ENCODE results near the gene NCKIPSD. TPM values are rescaled to one million over a fixed set of nuclear protein-coding genes. Genes with fewer than 3 reads are reported as not detected.

The NCKIPSD gene
- polyA plus RNA-seq, 5 donors: 13.0 to 21.2 (median 18.4) TPM

DNA sequence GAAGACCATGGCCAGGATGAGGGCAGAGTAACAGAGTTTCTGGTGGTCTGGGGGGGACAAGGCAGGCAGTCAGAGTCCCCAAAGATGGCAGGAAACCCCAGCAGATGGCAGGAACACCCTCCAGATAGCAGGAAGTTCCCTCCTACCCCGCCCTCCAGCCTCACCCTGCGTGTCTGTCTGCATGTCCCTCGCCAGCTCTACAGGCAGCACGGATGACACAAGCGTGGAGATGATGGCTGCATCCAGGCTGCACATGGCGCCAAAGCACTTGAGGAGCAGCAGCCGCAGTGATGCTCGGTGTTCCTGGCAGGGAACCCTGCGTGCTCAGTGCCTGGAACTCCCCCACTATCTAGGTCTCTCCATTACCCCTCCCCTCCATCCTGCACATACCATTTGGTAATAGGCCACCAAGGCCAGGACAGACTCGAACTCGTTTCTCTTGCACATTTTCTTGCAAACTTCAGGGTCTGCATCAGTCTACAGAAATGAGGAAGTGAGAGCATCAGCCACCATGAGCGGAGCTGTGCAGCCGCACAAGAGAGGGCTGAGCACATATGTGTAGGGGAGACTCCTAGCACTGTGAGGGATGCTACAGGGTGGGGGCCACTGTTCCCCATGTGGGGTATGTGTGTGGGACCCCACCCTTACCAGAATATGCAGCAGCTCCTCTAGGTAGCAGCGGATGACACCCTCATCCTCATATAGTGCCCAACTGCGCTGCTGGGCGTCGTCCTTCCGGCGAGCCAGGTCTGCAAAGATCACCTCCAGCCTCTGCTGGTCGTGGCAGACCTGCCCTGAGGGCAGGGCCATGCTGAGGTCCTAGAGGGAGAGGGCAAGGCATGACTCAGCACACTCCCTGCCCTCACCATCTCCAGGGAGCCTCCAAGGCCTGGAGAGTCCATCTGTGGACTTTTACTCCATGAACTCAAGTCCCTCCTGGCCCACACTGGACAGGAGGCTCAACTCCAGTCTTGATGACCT is 6.0 kb downstream of the NCKIPSD start:
- no peak for DNase-seq

DNA sequence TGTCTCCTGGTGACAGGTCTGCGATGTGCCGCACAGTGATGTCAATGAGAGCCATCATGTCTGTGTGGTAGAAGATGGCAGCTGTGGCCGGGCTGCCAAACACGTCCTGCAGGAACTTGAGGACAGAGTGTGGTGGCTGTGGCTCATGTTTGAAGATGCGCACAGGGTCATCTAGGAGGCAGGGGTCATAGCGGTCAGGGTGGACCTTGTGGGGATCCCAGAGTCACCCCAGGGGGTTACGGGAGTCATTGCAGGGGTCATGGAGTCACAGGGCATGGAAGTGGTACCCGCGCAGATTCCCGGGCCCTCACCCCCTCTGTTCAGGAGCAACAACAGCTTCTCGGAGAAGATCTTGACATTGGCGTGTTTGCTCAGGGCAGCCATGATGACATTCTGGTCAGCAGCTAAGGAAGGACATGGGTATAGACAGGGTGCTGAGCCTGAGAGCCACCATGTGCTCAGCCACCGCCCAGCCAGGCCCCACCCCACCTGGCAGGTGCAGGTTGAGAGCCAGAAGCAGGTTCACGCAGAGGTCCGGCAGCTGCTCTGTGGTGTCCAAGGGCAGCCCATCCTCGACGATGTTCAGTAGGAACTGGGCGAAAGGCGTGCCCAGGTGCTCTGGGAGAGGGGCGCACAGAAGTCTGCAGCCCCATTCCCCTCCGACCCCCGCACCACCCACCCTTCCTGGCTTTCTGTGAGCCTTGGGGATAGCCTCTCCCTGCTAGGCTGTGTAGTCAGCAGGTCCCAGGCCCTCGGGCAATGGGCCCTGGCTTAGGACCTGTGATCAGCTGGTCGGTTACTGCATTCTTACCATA is 6.9 kb downstream of the NCKIPSD start:
- DNase-seq: no peak

DNA sequence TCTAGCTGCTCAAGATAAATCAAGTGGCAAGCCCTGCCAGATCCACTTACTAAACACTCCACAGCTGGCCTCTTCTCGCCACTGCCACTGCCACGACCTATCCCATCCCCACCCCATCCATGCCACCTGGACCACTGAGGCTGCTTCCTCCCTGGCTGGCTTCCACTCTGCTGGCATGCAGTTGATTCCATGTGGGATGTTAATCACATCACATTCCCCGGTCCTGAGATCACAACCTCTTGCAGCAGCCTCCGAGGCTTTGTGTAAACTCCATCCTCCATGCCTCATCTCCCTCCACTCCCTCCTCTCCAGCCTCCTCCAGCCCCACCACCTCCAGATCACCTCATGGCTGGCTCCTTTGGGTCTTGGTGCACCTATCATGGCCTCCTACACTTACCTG is 7.7 kb downstream of the NCKIPSD start:
- no peak for DNase-seq

DNA sequence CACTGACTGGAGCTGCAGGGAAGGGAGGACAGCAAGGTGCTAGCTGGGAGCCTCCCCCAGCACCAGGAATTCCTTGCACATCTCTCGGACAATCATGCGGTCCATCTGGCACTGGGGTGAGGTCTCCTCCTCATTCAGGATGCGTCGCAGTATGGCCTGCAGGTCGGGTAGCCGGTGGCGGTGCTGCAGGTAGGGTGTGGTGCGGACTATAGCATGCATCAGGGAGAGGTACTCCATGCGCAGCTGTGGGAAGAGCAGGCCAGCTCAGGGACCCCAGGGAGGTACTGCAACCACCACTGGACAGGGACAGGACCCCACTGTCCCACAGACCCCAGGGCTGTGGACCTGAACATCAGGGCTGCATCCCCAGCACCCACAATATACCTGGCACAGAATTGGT is 11.2 kb downstream of the NCKIPSD start:
- DNase-seq: no peak

DNA sequence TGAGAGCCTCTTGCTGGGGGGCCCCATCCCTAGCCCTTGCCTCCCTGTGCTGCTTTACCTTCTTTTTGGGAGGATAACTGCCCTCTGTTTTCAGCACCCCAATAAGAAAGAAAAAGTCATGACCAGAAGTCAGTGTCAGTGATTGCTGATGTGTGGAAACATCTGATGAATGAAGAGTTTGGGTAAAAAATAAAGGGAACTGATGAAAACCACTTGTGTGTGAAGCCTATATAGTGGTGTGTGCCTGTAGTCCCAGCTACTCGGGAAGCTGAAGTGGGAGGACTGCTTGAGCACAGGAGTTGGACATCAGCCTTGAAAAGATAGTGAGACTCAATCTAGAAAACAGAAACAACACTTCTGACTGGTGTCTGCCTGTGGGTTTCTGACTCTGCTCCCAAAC is 13.2 kb downstream of the NCKIPSD start:
- no peak for DNase-seq

DNA sequence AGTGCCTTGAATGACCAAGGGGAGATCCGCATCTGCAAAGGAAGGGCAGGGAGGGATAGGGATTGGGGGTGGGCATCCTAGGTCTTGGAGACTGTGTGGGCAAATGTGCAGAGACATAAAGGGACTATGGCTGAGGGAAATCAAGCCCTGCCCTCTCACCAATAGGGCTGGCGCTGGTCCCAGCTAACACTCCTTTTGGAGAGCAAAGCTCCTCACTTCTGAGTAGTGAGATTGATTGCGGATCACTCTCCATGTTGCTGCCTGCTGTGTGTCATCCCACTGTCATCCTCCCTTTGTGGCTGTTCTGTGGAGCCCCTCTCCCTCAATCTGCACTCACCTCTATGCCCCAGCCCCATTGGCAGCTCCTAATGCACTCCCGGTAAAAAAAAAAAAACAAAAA is 20.8 kb downstream of the NCKIPSD start:
- DNase-seq: no peak

- no peak for DNase-seq
These were observed 21.4 kb downstream of the NCKIPSD start for GRCh38 chr3:48664313-48664644.

DNA sequence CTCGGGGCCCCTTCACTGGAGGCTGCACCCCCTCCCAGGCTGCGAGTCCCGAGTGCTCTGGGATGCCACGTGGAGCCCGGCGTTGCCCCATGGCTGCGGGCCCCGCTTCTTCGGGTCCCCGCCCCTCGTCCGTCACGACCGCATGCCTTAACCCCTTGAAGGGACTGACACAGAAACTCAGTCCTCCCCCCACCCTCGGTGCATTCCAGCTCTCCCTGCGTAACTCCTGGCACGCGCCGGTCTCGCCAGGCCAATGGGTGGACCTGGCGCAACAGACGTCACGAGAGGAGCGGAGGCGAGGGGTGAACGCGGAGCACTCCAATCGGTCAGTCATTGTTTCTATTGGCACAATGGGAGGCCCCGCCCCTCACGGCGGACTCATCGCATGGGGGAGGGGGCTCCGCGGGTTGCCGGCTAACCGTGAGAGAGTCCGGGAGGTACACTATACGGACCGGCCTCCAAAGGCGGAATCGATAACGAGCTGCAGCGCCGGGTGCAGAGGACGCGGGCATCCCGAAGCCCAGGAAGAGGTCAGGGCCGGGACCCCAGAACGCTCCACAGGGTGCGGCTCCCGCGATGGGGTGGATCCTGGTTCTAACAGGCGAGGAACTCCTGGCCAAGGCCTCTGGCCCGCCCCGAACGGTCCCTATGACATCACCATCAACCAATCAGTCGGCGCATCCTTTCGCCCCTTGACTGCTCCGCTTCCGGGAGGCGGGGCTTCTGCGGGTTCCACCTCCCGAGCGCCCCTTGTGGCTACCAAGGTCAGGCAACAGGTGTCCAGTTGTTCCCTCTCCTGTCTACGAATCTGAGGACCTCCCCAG is 22.0 kb downstream of the NCKIPSD start:
- peak; percentile 75 to 78 for DNase-seq

DNA sequence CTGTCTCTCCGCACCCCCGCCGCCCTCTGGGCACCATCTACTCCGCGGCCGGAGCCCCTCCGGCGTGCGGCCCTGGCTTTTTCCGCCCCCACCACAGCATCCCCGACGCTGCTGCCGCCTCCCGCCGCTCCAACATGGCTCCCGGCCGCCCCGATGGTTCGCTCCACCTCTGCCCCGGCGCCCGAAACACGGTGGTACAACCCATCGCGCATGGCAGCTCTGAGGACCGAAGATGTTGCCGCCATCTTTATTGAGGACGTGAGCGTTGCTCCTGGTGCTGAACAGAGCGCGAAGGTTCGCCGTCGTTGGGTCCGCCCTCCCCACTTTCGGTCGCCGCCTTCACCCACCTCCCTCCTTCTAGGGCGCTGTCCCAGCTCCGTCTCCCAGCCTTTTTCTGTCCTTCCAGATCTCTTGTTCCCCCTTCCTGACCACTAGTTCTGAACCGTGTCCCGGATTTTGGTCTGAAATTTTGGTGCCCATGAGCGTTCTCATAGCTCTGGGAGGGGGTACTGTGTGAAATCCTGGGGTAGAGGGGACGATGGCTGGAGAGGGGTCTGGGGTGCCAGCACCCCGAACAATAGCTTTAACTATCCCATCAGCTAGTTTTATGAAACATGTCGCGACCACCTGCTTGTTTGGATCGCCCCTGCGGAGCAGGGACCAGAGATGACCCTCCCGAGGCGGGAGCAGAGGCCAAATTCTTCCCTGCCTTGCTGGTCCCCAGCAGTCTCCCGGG is 22.8 kb downstream of the NCKIPSD start, which contains the start of gene CELSR3:
CELSR3 (minus strand) TSS at position 134 of the 736 bp plus-strand sequence. CDS start 252 bp downstream, outside the sequence.
- DNase-seq: peak in 1 of 2 donors; percentile 35

DNA sequence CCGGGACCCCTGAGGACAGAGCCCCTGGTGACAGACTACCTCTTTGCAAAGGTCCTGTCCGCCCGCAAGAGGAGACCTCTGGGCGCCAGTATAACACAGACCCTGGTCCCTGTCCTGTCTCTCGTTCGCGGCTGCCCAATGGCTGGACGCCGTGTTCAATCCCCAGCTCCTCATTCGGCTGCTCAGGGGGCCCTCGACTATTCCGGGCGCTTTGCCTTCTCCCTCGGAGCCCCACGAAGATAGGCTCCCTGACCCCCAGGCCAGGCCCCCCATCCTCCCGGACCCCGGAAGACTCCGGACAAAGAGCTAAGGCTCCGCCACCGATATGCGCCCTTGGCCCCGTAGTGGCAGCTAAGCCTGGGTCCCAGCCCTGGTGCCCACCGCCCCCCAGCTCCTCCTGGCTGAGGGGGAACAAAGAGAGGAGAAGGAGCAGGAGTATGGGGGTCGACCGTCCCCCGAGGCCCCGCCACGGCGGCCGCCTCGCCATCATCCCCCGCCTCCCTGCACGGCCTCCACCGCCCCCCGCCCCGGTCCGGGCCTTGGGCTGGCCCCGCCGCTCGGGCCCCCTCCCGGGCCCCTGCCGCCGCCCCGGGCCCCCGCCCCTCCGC is 23.5 kb downstream of the NCKIPSD start:
- DNase-seq: no peak

DNA sequence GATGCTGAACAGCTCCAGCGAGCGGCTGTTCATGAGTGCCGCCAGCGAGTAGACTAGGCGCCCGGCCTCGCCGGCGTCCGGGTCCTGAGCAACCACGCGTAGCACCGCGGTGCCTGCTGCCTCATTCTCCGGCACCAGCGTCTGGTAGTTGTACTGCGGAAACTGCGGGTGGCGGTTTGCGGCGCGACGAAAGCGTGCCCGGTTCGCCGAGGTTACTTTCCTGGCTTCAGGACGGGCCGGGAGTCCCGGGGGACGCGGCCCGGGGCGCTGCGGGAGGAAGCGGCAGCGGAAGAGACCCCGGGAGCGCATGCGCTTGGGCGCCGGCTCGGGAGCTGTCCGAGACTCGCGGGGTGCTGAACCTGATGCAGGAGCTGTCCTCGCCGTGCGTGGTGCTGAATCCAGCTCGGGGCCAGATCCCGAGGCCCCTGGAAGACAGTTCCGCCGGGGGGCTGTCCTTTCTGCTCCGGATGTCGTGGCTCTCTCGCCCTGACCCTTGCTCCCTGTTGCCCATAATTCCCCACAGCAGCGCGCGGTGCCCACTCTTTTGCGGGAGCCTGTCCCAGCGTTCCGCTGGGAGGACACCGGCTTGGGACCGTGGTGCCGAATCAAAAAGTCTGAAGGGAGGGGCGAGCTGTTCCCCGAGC is 24.1 kb downstream of the NCKIPSD start:
- peak; percentile 68 to 70 for DNase-seq

DNA sequence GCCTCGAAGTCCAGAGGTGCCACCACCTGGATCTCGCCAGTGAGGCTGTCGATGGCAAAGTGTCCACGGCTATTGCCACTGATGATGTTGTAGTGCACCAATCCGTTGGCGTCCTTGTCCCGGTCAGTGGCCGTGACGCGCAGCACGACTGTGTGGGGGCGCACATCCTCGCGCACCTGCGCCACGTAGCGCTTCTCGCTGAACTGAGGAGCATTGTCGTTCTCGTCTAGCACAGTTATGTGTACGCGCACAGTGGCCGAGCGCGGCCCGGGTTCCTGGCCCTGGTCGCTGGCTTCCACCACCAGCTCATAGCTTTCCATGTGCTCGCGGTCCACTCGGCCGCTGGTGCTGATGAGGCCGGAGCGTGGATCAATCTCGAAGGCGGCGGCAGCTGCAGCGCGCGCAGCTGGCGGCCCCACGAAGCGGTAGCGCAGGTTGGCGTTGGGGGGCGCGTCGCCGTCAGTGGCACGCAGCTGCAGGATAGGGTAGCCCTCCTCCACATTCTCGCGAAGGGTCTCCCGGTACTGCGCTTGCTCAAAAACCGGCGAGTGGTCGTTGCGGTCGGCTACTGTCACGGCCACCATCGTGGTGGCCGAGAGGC is 24.8 kb downstream of the NCKIPSD start:
- no peak for DNase-seq

GRCh38 chr3:48656841-48657281 is 28.9 kb downstream of the NCKIPSD start:
- no peak for DNase-seq

DNA sequence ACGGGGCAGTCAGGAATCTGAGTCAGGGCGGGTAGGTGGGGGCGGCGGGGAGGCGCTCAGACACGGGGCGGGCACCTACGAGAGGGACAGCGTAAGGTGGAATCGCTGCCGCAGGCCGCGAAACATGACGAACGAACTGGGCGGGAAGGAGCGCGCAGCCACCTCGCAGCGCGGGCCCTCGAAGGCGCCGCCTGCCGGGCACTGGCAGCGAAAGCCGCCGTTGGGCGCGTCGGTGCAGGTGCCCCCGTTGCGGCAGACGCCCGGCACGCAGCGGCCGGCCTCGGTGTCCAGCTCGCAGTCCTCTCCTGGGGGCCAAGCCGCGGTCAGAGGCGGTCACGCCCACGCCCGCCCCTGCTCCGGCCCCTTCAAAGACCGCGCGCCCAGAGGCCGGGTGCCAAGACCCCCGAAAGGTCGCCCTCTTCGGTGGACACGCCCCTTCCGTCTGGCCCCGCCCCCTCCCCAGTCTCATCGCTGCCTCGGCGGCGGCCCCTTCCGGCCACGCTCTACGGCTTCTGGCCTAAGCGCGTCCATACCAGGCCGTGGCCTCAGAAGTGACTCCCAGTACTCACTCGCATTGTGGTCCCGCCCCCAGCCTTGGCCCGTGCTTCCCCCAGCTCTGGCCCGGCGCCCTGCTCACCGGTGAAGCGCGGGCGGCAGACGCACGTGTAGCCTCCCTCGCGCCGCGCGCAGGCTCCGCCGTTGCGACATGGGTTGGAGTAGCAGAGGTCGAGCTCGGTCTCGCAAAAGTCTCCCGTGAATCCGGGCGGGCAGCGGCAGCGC is 29.5 kb downstream of the NCKIPSD start:
- peak; percentile 61 to 74 for DNase-seq

DNA sequence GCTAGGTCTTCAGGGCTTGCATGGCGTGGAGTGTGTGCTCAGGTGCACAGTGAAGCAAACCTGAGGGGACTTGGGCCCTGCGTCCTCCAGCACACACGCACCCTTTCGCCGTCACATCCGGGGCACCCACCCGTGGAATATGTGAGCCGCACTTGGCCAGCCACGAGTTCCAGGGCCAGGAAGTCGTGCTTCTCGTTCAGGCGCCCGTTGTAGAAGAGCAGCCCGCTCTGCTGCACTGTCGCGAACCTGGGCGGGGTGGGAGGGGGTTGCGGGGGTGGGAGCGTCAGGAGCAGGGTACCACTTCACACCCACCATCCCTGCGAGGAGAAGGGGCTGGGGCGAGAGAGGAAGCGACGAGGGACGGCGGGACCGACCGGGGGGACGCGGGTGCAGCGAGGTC is 30.1 kb downstream of the NCKIPSD start:
- DNase-seq: no peak

- no peak for DNase-seq
These were observed 30.7 kb downstream of the NCKIPSD start for GRCh38 chr3:48655063-48655462.

- DNase-seq: no peak
These were observed 32.6 kb downstream of the NCKIPSD start for GRCh38 chr3:48652923-48653715.

- DNase-seq: no peak
These were observed 33.9 kb downstream of the NCKIPSD start for GRCh38 chr3:48651771-48652170.

All from right lung (tissue), 5 donors.